HCT116 (cell line): Measurements from ENCODE around the gene TH.

ENCODE experiments used
- CTCF ChIP-seq, 3 experiments: fragments of 200-600 bp in 1 of 3; sonication (generic) in 1 of 3; IDR thresholded peaks in 2 of 3; conservative IDR thresholded peaks in 1 of 3; 2 replicates each; pipeline ENCODE4 v1.5.1; 2012 to 2017; ENCODE audit warnings: low read depth in 2 of 3, low read length in 2 of 3, antibody characterized with exemption in 1 of 3, borderline replicate concordance in 1 of 3, control low read depth in 1 of 3, mild to moderate bottlenecking in 1 of 3, mixed read lengths in 1 of 3, mixed run types in 1 of 3, moderate library complexity in 1 of 3; ENCODE audit not compliant: insufficient read depth in 1 of 3
- FOSL1 ChIP-seq: IDR thresholded peaks from 2 replicates; pipeline ENCODE4 v1.6.1; 2012; ENCODE audit warnings: low read depth
- POLR2AphosphoS5 ChIP-seq: IDR thresholded peaks from 2 replicates; pipeline ENCODE4 v1.6.1; 2011; ENCODE audit warnings: mild to moderate bottlenecking, low read depth, low read length, moderate library complexity
- RAD21 ChIP-seq: IDR thresholded peaks from 2 replicates; pipeline ENCODE4 v1.6.1; 2012; ENCODE audit warnings: low read depth, mild to moderate bottlenecking
- YY1 ChIP-seq: IDR thresholded peaks from 2 replicates; pipeline ENCODE4 v1.6.1; 2011; ENCODE audit warnings: low read length, low read depth, moderate library complexity, mild to moderate bottlenecking; ENCODE audit not compliant: insufficient replicate concordance; ENCODE audit errors: extremely low read depth
- ZFX ChIP-seq: fragments of 450-650 bp; IDR thresholded peaks from 2 replicates; pipeline ENCODE4 v1.6.1; 2017
- TF ChIP-seq, protein P1 (sequence below): IDR thresholded peaks from 2 replicates; pipeline ENCODE4 v1.6.1; 2012

- TF ChIP-seq POLR2AphosphoS5: no peak
- TF ChIP-seq, protein P1, sequence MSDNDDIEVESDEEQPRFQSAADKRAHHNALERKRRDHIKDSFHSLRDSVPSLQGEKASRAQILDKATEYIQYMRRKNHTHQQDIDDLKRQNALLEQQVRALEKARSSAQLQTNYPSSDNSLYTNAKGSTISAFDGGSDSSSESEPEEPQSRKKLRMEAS: no peak
- TF ChIP-seq YY1: no peak
- TF ChIP-seq FOSL1: no peak
- TF ChIP-seq CTCF (IDR thresholded peaks at IDR 0.05 in 2 of 3, conservative IDR thresholded peaks at IDR 0.05 in 1 of 3; ENCODE audit: borderline replicate concordance in 1 of 3, insufficient read depth in 1 of 3, low read depth in 2 of 3, low read length in 2 of 3): no peak
- TF ChIP-seq ZFX: no peak
- TF ChIP-seq RAD21: no peak
Observed at GRCh38 chr11:2157294-2158040, 14.1 kb downstream of the TH start.
